HEK293 (cell line): Measurements from ENCODE around the gene RACGAP1.

Source experiments
- ATF2 ChIP-seq: fragments of 450-650 bp; formaldehyde crosslinking; IDR thresholded peaks from 2 replicates; pipeline ENCODE4 v1.5.1; 2016; ENCODE audit warnings: missing biosample characterization, missing genetic modification characterization, low read depth
- CTCF ChIP-seq: fragments of 450-650 bp; formaldehyde crosslinking; IDR thresholded peaks from 2 replicates; pipeline ENCODE4 v1.5.1; 2016; ENCODE audit warnings: missing biosample characterization, missing genetic modification characterization
- SETDB1 ChIP-seq: IDR thresholded peaks from one replicate; pipeline ENCODE4 v1.6.1; 2017; ENCODE audit warnings: mild to moderate bottlenecking, low read length, moderate library complexity, mixed read lengths; ENCODE audit not compliant: insufficient read length
- ZNF140 ChIP-seq: fragments of 450-650 bp; formaldehyde crosslinking; IDR thresholded peaks from 2 replicates; pipeline ENCODE4 v1.5.1; 2016; ENCODE audit warnings: missing biosample characterization, missing genetic modification characterization
- ZNF174 ChIP-seq: fragments of 450-650 bp; formaldehyde crosslinking; IDR thresholded peaks from 2 replicates; pipeline ENCODE4 v1.5.0; 2017; ENCODE audit warnings: missing biosample characterization, mild to moderate bottlenecking, missing genetic modification characterization
- ZNF274 ChIP-seq, 2 experiments: fragments of 200-500 bp in 1 of 2; fragments of 450-650 bp in 1 of 2; sonication (Bioruptor generic) in 1 of 2; formaldehyde crosslinking in 1 of 2; IDR thresholded peaks; 2 replicates each; pipeline versions ENCODE4 v1.5.1 to v1.6.1; 2014 to 2016; ENCODE audit warnings: borderline replicate concordance in 1 of 2, inconsistent platforms in 1 of 2, low read length in 1 of 2, missing biosample characterization in 1 of 2, missing genetic modification characterization in 1 of 2
- ZNF398 ChIP-seq: fragments of 450-650 bp; formaldehyde crosslinking; IDR thresholded peaks from 2 replicates; pipeline ENCODE4 v1.5.1; 2017; ENCODE audit warnings: missing biosample characterization, missing genetic modification characterization
- ZNF404 ChIP-seq: fragments of 450-650 bp; formaldehyde crosslinking; IDR thresholded peaks from 2 replicates; pipeline ENCODE4 v1.5.1; 2017; ENCODE audit warnings: missing biosample characterization, missing genetic modification characterization
- ZNF529 ChIP-seq: fragments of 450-650 bp; formaldehyde crosslinking; IDR thresholded peaks from 2 replicates; pipeline ENCODE4 v1.5.1; 2017; ENCODE audit warnings: missing genetic modification characterization, missing biosample characterization; ENCODE audit not compliant: insufficient replicate concordance
- ZNF558 ChIP-seq: fragments of 450-650 bp; formaldehyde crosslinking; IDR thresholded peaks from 2 replicates; pipeline ENCODE4 v1.5.1; 2016; ENCODE audit warnings: missing biosample characterization, missing genetic modification characterization
- ZNF785 ChIP-seq: fragments of 450-650 bp; formaldehyde crosslinking; IDR thresholded peaks from 2 replicates; pipeline ENCODE4 v1.5.1; 2016; ENCODE audit warnings: missing biosample characterization, missing genetic modification characterization
- TF ChIP-seq, protein P1 (sequence below): fragments of 450-650 bp; formaldehyde crosslinking; IDR thresholded peaks from 2 replicates; pipeline ENCODE4 v1.5.1; 2016; ENCODE audit warnings: missing biosample characterization, missing genetic modification characterization

GRCh38 chr12:49941556-49942511 lies 83.5 kb downstream of the RACGAP1 start:
- TF ChIP-seq ZNF274 (IDR thresholded peaks at IDR 0.05; ENCODE audit: low read length) (no peak), ZNF274 (tag by site-specific recombination; IDR thresholded peaks at IDR 0.05; ENCODE audit: borderline replicate concordance) (no peak), ATF2 (no peak), ZNF558 (tag by site-specific recombination) (no peak), ZNF398 (tag by site-specific recombination) (no peak), CTCF (tag by site-specific recombination) (no peak), ZNF404 (tag by site-specific recombination) (no peak), ZNF174 (tag by site-specific recombination) (no peak), ZNF529 (tag by site-specific recombination) (no peak), ZNF140 (tag by site-specific recombination) (no peak), SETDB1 (no peak), ZNF785 (tag by site-specific recombination) (no peak)
- TF ChIP-seq, protein P1, sequence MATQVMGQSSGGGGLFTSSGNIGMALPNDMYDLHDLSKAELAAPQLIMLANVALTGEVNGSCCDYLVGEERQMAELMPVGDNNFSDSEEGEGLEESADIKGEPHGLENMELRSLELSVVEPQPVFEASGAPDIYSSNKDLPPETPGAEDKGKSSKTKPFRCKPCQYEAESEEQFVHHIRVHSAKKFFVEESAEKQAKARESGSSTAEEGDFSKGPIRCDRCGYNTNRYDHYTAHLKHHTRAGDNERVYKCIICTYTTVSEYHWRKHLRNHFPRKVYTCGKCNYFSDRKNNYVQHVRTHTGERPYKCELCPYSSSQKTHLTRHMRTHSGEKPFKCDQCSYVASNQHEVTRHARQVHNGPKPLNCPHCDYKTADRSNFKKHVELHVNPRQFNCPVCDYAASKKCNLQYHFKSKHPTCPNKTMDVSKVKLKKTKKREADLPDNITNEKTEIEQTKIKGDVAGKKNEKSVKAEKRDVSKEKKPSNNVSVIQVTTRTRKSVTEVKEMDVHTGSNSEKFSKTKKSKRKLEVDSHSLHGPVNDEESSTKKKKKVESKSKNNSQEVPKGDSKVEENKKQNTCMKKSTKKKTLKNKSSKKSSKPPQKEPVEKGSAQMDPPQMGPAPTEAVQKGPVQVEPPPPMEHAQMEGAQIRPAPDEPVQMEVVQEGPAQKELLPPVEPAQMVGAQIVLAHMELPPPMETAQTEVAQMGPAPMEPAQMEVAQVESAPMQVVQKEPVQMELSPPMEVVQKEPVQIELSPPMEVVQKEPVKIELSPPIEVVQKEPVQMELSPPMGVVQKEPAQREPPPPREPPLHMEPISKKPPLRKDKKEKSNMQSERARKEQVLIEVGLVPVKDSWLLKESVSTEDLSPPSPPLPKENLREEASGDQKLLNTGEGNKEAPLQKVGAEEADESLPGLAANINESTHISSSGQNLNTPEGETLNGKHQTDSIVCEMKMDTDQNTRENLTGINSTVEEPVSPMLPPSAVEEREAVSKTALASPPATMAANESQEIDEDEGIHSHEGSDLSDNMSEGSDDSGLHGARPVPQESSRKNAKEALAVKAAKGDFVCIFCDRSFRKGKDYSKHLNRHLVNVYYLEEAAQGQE (tag by site-specific recombination), result no peak
